DOHH2 (cell line): ENCODE results near the gene LCP2.

ENCODE experiments used
- H3F3A ChIP-seq: fragments of 200-600 bp; sonication (generic), shearing (Covaris generic); 2 replicates; pipeline ENCODE4 v1.6.0; 2016; ENCODE audit warnings: antibody characterized with exemption, mild to moderate bottlenecking; ENCODE audit not compliant: control insufficient read depth, insufficient read depth
- H3K27ac ChIP-seq: fragments of 200-600 bp; sonication (generic); 2 replicates; pipeline ENCODE4 v1.5.1; 2014; ENCODE audit warnings: low read depth, mild to moderate bottlenecking, low read length, moderate library complexity
- H3K27me3 ChIP-seq: fragments of 200-600 bp; sonication (generic); 2 replicates; pipeline ENCODE4 v1.6.1; 2014; ENCODE audit warnings: mild to moderate bottlenecking, low read length, mixed read lengths; ENCODE audit not compliant: control insufficient read depth
- H3K36me3 ChIP-seq: fragments of 200-600 bp; sonication (generic); 2 replicates; pipeline ENCODE4 v1.6.1; 2014; ENCODE audit warnings: mild to moderate bottlenecking, low read length, moderate library complexity, mixed read lengths; ENCODE audit not compliant: control insufficient read depth
- H3K4me1 ChIP-seq: fragments of 200-600 bp; sonication (generic); 2 replicates; pipeline ENCODE4 v1.6.1; 2014; ENCODE audit warnings: mild to moderate bottlenecking, low read length, mixed read lengths; ENCODE audit not compliant: control insufficient read depth
- H3K4me2 ChIP-seq: fragments of 200-600 bp; sonication (generic); 2 replicates; pipeline ENCODE4 v1.6.0; 2014; ENCODE audit warnings: mild to moderate bottlenecking, low read length, moderate library complexity
- H3K4me3 ChIP-seq: fragments of 200-600 bp; sonication (generic); 2 replicates; pipeline ENCODE4 v1.5.1; 2014; ENCODE audit warnings: mild to moderate bottlenecking, low read length, mixed read lengths
- H3K79me2 ChIP-seq: fragments of 200-600 bp; sonication (generic); 2 replicates; pipeline ENCODE4 v1.6.1; 2014; ENCODE audit warnings: mild to moderate bottlenecking, low read length, mixed read lengths; ENCODE audit not compliant: control insufficient read depth
- H3K9me2 ChIP-seq: fragments of 200-600 bp; sonication (generic); replicated peaks from 2 replicates; pipeline ENCODE4 v1.6.1; 2014; ENCODE audit warnings: mild to moderate bottlenecking, low read length, mixed read lengths; ENCODE audit not compliant: control insufficient read depth
- H3K9me3 ChIP-seq: fragments of 200-600 bp; sonication (generic); 2 replicates; pipeline ENCODE4 v1.6.1; 2014; ENCODE audit warnings: antibody characterized with exemption, low read length, mixed read lengths; ENCODE audit not compliant: control insufficient read depth, insufficient read depth
- H4K20me1 ChIP-seq: fragments of 200-600 bp; sonication (generic); 2 replicates; pipeline ENCODE4 v1.6.0; 2014; ENCODE audit warnings: low read depth, mild to moderate bottlenecking, antibody characterized with exemption, low read length, moderate library complexity; ENCODE audit not compliant: control insufficient read depth, insufficient read depth
- EZH2phosphoT487 ChIP-seq: fragments of 200-600 bp; sonication (generic); IDR thresholded peaks from 2 replicates; pipeline ENCODE4 v1.6.1; 2017; ENCODE audit warnings: borderline replicate concordance, mild to moderate bottlenecking, antibody characterized with exemption, low read length, moderate library complexity, mixed read lengths
- TF ChIP-seq, protein P1 (sequence below): fragments of 200-600 bp; sonication (generic); IDR thresholded peaks from one replicate; pipeline ENCODE4 v1.5.1; 2014; ENCODE audit warnings: antibody characterized with exemption, mild to moderate bottlenecking, low read depth, low read length; ENCODE audit not compliant: poor library complexity, severe bottlenecking

The LCP2 gene

DNA sequence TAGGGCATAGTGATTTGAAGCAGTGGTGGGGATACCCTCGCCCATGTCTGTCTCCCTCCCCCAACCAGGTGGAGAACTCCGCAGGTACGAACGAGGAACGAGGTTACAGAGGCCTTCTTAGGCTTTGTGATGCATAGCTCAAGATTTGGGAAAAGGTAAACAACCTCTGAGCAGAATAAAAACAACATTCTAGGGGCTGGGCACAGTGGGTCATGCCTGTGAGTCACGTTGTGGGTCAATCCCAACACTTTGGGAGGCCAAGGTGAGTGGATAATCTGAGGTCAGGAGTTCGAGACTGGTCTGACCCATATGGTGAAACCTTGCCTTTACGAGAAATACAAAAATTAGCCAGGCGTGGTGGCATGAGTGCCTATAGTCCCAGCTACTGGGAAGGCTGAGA, 3.6 kb upstream of the LCP2 start:
- H3K9me3 ChIP-seq, result no peaks in the 10 kb centered on the region
- H3K4me3 ChIP-seq, result no peak overlapping the region
- H3K27ac ChIP-seq, result no peak overlapping the region
- peaks cover 14% of the 10 kb centered on the region for H3K4me1 ChIP-seq
- no peak for TF ChIP-seq EZH2phosphoT487
- TF ChIP-seq, protein P1, sequence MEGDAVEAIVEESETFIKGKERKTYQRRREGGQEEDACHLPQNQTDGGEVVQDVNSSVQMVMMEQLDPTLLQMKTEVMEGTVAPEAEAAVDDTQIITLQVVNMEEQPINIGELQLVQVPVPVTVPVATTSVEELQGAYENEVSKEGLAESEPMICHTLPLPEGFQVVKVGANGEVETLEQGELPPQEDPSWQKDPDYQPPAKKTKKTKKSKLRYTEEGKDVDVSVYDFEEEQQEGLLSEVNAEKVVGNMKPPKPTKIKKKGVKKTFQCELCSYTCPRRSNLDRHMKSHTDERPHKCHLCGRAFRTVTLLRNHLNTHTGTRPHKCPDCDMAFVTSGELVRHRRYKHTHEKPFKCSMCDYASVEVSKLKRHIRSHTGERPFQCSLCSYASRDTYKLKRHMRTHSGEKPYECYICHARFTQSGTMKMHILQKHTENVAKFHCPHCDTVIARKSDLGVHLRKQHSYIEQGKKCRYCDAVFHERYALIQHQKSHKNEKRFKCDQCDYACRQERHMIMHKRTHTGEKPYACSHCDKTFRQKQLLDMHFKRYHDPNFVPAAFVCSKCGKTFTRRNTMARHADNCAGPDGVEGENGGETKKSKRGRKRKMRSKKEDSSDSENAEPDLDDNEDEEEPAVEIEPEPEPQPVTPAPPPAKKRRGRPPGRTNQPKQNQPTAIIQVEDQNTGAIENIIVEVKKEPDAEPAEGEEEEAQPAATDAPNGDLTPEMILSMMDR, result no peak
- no peaks in the 10 kb centered on the region for H3F3A ChIP-seq
- no peaks in the 10 kb centered on the region for H3K79me2 ChIP-seq
- no peaks in the 10 kb centered on the region for H3K9me2 ChIP-seq
- no peaks in the 10 kb centered on the region for H4K20me1 ChIP-seq
- H3K36me3 ChIP-seq, result no peaks in the 10 kb centered on the region
- peaks cover 27% of the 10 kb centered on the region for H3K27me3 ChIP-seq
- no peak overlapping the region for H3K4me2 ChIP-seq

GRCh38 chr5:170300361-170301013, 2.9 kb upstream of the LCP2 start:
- Histone ChIP-seq H3K4me1 (peaks cover 14% of the 10 kb centered on the region), H3F3A (no peaks in the 10 kb centered on the region), H4K20me1 (no peaks in the 10 kb centered on the region), H3K36me3 (no peaks in the 10 kb centered on the region), H3K79me2 (no peaks in the 10 kb centered on the region), H3K27me3 (peaks cover 30% of the 10 kb centered on the region), H3K27ac (no peak overlapping the region), H3K9me3 (no peaks in the 10 kb centered on the region), H3K9me2 (no peaks in the 10 kb centered on the region), H3K4me3 (no peak overlapping the region), H3K4me2 (no peak overlapping the region)
- TF ChIP-seq EZH2phosphoT487, result no peak
- TF ChIP-seq, protein P1, result no peak

DNA sequence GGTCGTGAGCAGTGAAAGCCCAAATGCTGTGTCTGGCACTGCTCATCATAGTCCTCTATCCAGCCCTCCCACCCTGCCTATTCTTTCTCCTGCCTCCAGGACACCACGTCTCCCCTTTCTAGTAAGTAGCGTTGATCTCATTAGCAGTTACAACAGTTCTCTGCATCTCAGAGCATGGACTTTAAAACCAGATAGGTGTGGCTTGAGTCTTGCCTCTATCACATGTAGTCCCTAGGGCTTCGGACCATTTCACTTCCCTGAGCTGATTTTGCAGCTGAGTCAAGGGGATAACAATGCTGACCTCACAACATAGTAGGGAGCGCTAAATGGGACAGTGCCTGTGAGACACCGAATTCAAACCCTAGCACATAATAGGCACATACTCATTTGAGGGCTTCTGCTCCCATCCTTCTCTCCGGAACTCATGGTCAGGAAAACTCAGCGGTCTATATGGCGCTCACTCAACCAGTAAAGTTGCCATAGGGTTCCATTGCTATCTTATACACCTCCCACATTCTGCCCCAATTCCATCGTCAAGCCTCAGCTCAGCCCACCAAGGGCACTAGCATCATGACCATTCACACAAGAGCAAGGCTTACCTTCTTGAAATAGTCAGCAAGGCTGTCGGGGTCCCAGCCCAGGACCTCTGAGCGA, 515 bp downstream of the LCP2 start:
- Histone ChIP-seq H3F3A (no peaks in the 10 kb centered on the region), H3K79me2 (no peaks in the 10 kb centered on the region), H3K9me3 (no peaks in the 10 kb centered on the region), H3K4me3 (no peak overlapping the region), H3K27me3 (peaks cover 45% of the 10 kb centered on the region), H3K9me2 (no peaks in the 10 kb centered on the region), H4K20me1 (no peaks in the 10 kb centered on the region), H3K36me3 (no peaks in the 10 kb centered on the region), H3K4me1 (peaks cover 6% of the 10 kb centered on the region), H3K27ac (no peak overlapping the region), H3K4me2 (no peak overlapping the region)
- TF ChIP-seq EZH2phosphoT487, result no peak
